ENCODE results near the gene GPSM3. TPM values are rescaled to one million over a fixed set of nuclear protein-coding genes. Genes with fewer than 3 reads are reported as not detected.

Gene GPSM3
- total and polyA plus RNA-seq, 2 of the 13 experiments (the other 11 are each of a cell fraction or from before 2014, with no cell fraction given): 0.18 to 6.2 TPM

DNA sequence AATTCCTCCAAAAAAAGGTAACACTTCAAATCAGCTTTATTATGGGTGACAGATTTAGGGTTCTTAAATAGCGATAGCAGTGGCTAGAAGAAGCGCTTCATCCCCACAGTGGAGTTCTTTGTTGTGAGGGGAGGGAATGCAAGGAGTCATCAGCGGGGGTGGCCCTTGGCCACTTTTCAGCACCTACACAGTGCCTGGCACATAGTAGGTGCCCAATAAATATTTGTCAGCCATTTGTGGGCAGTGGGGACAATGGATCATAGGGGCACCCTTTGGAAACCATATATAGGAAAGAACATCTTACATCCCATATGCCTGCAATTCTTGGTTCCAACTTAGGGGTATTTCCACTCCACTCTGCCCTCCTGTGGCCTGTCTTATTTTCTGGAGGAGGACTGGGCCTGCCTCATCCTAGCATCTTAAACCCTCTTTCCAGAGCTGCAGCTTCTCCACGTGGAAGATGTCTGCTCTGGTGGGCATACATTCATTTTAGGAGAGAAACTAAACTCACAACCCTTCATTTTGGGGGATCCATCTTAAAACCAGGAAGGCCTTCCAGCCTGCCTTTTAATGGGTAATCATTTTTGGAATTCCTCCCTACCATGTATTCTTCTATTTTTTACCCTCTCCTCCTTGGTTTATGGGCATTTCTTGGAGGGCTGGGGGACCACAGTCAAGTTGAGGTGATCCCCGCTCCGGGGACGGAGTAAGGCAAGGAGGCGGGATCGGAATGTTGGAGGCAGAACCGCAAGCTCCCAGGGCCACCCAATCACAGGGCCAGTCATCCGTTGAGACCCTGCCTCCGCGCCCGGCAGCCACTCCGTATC lies 2.6 kb upstream of the GPSM3 start (continued):
- TF ChIP-seq NFATC3 (CRISPR knock-in tag; IDR thresholded peaks at IDR 0.05): 0 out of 2 replicates have a peak, but pooled peaks have one; percentile 56
- 0 out of 2 replicates have a peak, but pooled peaks have one; percentile 10 for TF ChIP-seq GTF2F1 (IDR thresholded peaks at IDR 0.05; ENCODE audit: low read length)
- TF ChIP-seq ZNF343 (CRISPR knock-in tag; IDR thresholded peaks at IDR 0.05): no peak
- peak; percentile 45 for TF ChIP-seq SMC3 (IDR thresholded peaks at IDR 0.05; ENCODE audit: low read length)

GRCh38 chr6:32194388-32194787 lies 1.9 kb upstream of the GPSM3 start:
- Histone ChIP-seq H4K20me1 (ENCODE audit: insufficient read depth, low read length) (no peaks in the 10 kb centered on the region), H3K4me1 (ENCODE audit: insufficient read depth, low read length) (peaks cover 56% of the 10 kb centered on the region), H3K9ac (ENCODE audit: insufficient read depth, low read depth, low read length) (no peak overlapping the region), H3K27ac (ENCODE audit: extremely low read length, insufficient read depth, low read length) (no peak overlapping the region), H3K9me3 (ENCODE audit: low read length) (no peaks in the 10 kb centered on the region), H3K4me3 (replicated peaks in 1 of 3; ENCODE audit: insufficient read depth in 1 of 3, low read depth in 2 of 3, low read length in 3 of 3) (no peak overlapping the region), H2AFZ (ENCODE audit: low read length) (no peak overlapping the region), H3K27me3 (ENCODE audit: control insufficient read depth in 1 of 2, insufficient read depth in 2 of 2, low read length in 2 of 2) (no peaks in the 10 kb centered on the region; a peak in 1 of 5 replicates), H3K36me3 (replicated peaks in 1 of 2; ENCODE audit: control insufficient read depth in 1 of 2, insufficient read depth in 2 of 2, low read length in 2 of 2) (no peaks in the 10 kb centered on the region), H3K79me2 (ENCODE audit: insufficient read depth, low read length) (peaks cover 8% of the 10 kb centered on the region), H3K4me2 (ENCODE audit: low read depth, low read length) (peak overlapping the region; percentile 93; the same call in 1 of the 2 replicates)
- 88% methylated on average over 4 of the region's 4 CpGs for WGBS (ENCODE audit: low lambda C conversion rate)
- FAIRE-seq (no peak), ATAC-seq (no peak), DNase-seq (ENCODE audit: low spot score) (no peak)
- intact Hi-C loops (cut with micrococcal nuclease; ENCODE audit: unreplicated experiment): no loop called here
- in situ Hi-C loops (cut with HindIII; ENCODE audit: extremely low pct_ligation_motif_present, low pct_unique_long_range_greater_than_20kb): loop anchor here (5.0 kb wide), 1 partner anchor 778 kb away; no protein-coding TSS in a partner anchor
- POLR2A ChIA-PET: interaction anchor here (1.8 to 2.0 kb wide), 2 partner anchors 12 to 16 kb away, joined by 18 to 82 read pairs; partner anchors contain the start of genes AGPAT1 and RNF5
- no TSS peak for BruUV-seq (replicated peaks)
- CTCF ChIA-PET (ENCODE audit: low intra/inter-chr PET ratio, low total read pairs): interaction anchor here (1.7 kb wide), 1 partner anchor 75 kb away, joined by 11 read pairs; no protein-coding TSS in a partner anchor
- TF ChIP-seq ZNF281 (CRISPR knock-in tag; IDR thresholded peaks at IDR 0.05; ENCODE audit: borderline replicate concordance) (no peak), MED1 (CRISPR knock-in tag; IDR thresholded peaks at IDR 0.05) (no peak), ZNF451 (CRISPR knock-in tag; IDR thresholded peaks at IDR 0.05) (no peak), CENPX (CRISPR knock-in tag; IDR thresholded peaks at IDR 0.05) (no peak), ZNF367 (CRISPR knock-in tag; IDR thresholded peaks at IDR 0.05; ENCODE audit: borderline replicate concordance) (no peak), RXRA (CRISPR knock-in tag; IDR thresholded peaks at IDR 0.05) (no peak), DMTF1 (CRISPR knock-in tag; IDR thresholded peaks at IDR 0.05) (no peak)
- TF ChIP-seq, protein P1, sequence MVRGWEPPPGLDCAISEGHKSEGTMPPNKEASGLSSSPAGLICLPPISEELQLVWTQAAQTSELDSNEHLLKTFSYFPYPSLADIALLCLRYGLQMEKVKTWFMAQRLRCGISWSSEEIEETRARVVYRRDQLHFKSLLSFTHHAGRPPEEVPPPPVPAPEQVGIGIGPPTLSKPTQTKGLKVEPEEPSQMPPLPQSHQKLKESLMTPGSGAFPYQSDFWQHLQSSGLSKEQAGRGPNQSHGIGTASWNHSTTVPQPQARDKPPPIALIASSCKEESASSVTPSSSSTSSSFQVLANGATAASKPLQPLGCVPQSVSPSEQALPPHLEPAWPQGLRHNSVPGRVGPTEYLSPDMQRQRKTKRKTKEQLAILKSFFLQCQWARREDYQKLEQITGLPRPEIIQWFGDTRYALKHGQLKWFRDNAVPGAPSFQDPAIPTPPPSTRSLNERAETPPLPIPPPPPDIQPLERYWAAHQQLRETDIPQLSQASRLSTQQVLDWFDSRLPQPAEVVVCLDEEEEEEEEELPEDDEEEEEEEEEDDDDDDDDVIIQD (CRISPR knock-in tag; IDR thresholded peaks at IDR 0.05; ENCODE audit: low read depth): no peak
